K562 (cell line): ENCODE data around the gene PDZD2. TPM values are rescaled to one million over a fixed set of nuclear protein-coding genes. Genes with fewer than 3 reads are reported as not detected.

Source experiments
- ATAC-seq: fragments of 200-7000 bp; cut with Tn5 transposase; 3 replicates; pipeline ENCODE4 v1.9.1; 2020; ENCODE audit warnings: moderate library complexity
- BruUV-seq: library from RNA; stranded (reverse); fragments of 400-500 nt; replicated peaks from 2 replicates; lab custom pipeline; 2021; lab: Mats Ljungman, UMichigan
- CTCF ChIA-PET: fragments of 300-600 bp; formaldehyde crosslinking; extraction: SDS; loops from one replicate; lab custom pipeline; 2021; ENCODE audit warnings: low intra/inter-chr PET ratio; lab: Yijun Ruan, JAX
- POLR2A ChIA-PET: fragments of 300-600, 350-650 bp; sonication (Branson Sonifier 250); formaldehyde crosslinking; extraction: SDS; loops from one replicate; lab custom pipeline; 2021; ENCODE audit warnings: antibody characterized with exemption, inconsistent platforms; lab: Yijun Ruan, JAX
- DNase-seq, 4 experiments: peaks; one replicate each; pipeline versions ENCODE4 v3.0.0 to v3.0.0-alpha.2; 2011 to 2018; ENCODE audit warnings: low spot score in 3 of 4, mixed read lengths in 3 of 4; ENCODE audit errors: extremely low read depth in 1 of 4
- FAIRE-seq: peaks from 2 replicates; lab custom pipeline; 2011; peaks lifted over from hg19 to GRCh38; lab: Jason Lieb, UNC
- H2AFZ ChIP-seq: 2 replicates; pipeline ENCODE4 v1.6.0; 2011; ENCODE audit warnings: low read depth, low read length, control low read depth, inconsistent platforms
- H3K27ac ChIP-seq: fragments of 200-600 bp; 3 replicates; pipeline ENCODE4 v1.8.0; 2011; ENCODE audit warnings: low read depth, mild to moderate bottlenecking, control low read depth, inconsistent platforms, low read length, moderate library complexity, mixed read lengths; ENCODE audit errors: extremely low read depth
- H3K27me3 ChIP-seq, 2 experiments: fragments of 300-600 bp in 1 of 2; 2 replicates in 1 of 2; 3 replicates in 1 of 2; pipeline versions ENCODE4 v1.6.0 to v1.8.0; 2011; ENCODE audit warnings: inconsistent platforms in 2 of 2, low read length in 2 of 2, mild to moderate bottlenecking in 1 of 2, mixed read lengths in 1 of 2, moderate library complexity in 1 of 2; ENCODE audit not compliant: control insufficient read depth in 2 of 2, insufficient read depth in 2 of 2
- H3K36me3 ChIP-seq: fragments of 300-600 bp; 3 replicates; pipeline ENCODE4 v1.8.0; 2011; ENCODE audit warnings: mild to moderate bottlenecking, low read length, inconsistent platforms; ENCODE audit not compliant: control insufficient read depth, insufficient read depth
- H3K4me1 ChIP-seq, 2 experiments: fragments of 200-600 bp in 1 of 2; replicated peaks in 1 of 2; 2 replicates in 1 of 2; 3 replicates in 1 of 2; pipeline versions ENCODE4 v1.5.1 to v1.8.0; 2011; ENCODE audit warnings: inconsistent platforms in 2 of 2, low read length in 2 of 2, mild to moderate bottlenecking in 1 of 2, mixed read lengths in 1 of 2, moderate library complexity in 1 of 2; ENCODE audit not compliant: control insufficient read depth in 2 of 2, insufficient read depth in 2 of 2
- H3K4me2 ChIP-seq: 2 replicates; pipeline ENCODE4 v1.6.1; 2011; ENCODE audit warnings: low read length, control low read depth, inconsistent platforms, mixed read lengths; ENCODE audit not compliant: insufficient read depth
- H3K4me3 ChIP-seq: fragments of 200-600 bp; sonication (generic), shearing (Covaris generic); 2 replicates; pipeline ENCODE4 v1.5.1; 2016; ENCODE audit warnings: control low read depth, inconsistent platforms
- H3K79me2 ChIP-seq: fragments of 200-600 bp; 3 replicates; pipeline ENCODE4 v1.8.0; 2011; ENCODE audit warnings: low read length, inconsistent platforms; ENCODE audit not compliant: control insufficient read depth, insufficient read depth
- H3K9ac ChIP-seq, 2 experiments: 2 replicates each; pipeline versions ENCODE4 v1.6.0 to v1.6.1; 2011; ENCODE audit warnings: low read depth in 2 of 2, low read length in 2 of 2, control low read depth in 1 of 2, inconsistent platforms in 1 of 2, mild to moderate bottlenecking in 1 of 2, mixed read lengths in 1 of 2; ENCODE audit not compliant: insufficient read depth in 1 of 2
- H3K9me1 ChIP-seq: one replicate; pipeline ENCODE4 v1.6.0; 2011; ENCODE audit warnings: inconsistent platforms, mild to moderate bottlenecking, low read length, moderate library complexity; ENCODE audit not compliant: control insufficient read depth, insufficient read depth
- H3K9me3 ChIP-seq: replicated peaks from 2 replicates; pipeline ENCODE4 v1.5.1; 2011; ENCODE audit warnings: low read depth, low read length, inconsistent platforms; ENCODE audit not compliant: control insufficient read depth, insufficient read depth
- H4K20me1 ChIP-seq: replicated peaks from 2 replicates; pipeline ENCODE4 v1.6.1; 2011; ENCODE audit warnings: low read length, inconsistent platforms, mixed read lengths; ENCODE audit not compliant: control insufficient read depth, insufficient read depth
- BMI1 ChIP-seq: fragments of 150-350 bp; IDR thresholded peaks from 2 replicates; pipeline ENCODE4 v1.6.1; 2014; ENCODE audit warnings: low read length
- CCAR2 ChIP-seq: fragments of 200-400 bp; formaldehyde crosslinking; IDR thresholded peaks from 2 replicates; pipeline ENCODE4 v1.6.1; 2017; ENCODE audit warnings: mild to moderate bottlenecking, low read depth, low read length
- MECOM ChIP-seq: fragments of 250-450 bp; sonication (Bioruptor Pico); IDR thresholded peaks from 2 replicates; pipeline ENCODE4 v1.8.0; 2022; ENCODE audit warnings: inconsistent platforms
- MEF2D ChIP-seq: conservative IDR thresholded peaks from 2 replicates; pipeline ENCODE4 v1.6.1; 2016; ENCODE audit warnings: low read depth, missing genetic modification characterization, missing compliant biosample characterization
- PTRF ChIP-seq: fragments of 450-650 bp; IDR thresholded peaks from 2 replicates; pipeline ENCODE4 v1.6.1; 2016; ENCODE audit warnings: mild to moderate bottlenecking, missing genetic modification characterization, missing compliant biosample characterization
- RBM17 ChIP-seq: fragments of 200-400 bp; formaldehyde crosslinking; IDR thresholded peaks from 2 replicates; pipeline ENCODE4 v1.6.1; 2017; ENCODE audit warnings: low read depth, mild to moderate bottlenecking, low read length, borderline replicate concordance
- RFX1 ChIP-seq: fragments of 450-650 bp; IDR thresholded peaks from 2 replicates; pipeline ENCODE4 v1.6.1; 2016; ENCODE audit warnings: mild to moderate bottlenecking, moderate library complexity
- SREBF1 ChIP-seq: fragments of 150-350 bp; IDR thresholded peaks from 2 replicates; pipeline ENCODE4 v1.6.1; 2014; ENCODE audit warnings: antibody characterized with exemption, low read depth, low read length, borderline replicate concordance
- TAL1 ChIP-seq: fragments of 450-650 bp; IDR thresholded peaks from 2 replicates; pipeline ENCODE4 v1.6.1; 2016; ENCODE audit warnings: mild to moderate bottlenecking
- TEAD4 ChIP-seq, 2 experiments: sonication (generic) in 1 of 2; formaldehyde crosslinking in 1 of 2; IDR thresholded peaks; 2 replicates each; pipeline versions ENCODE4 v1.6.1 to v1.8.0; 2012 to 2022; ENCODE audit warnings: borderline replicate concordance in 1 of 2, inconsistent platforms in 1 of 2, low read length in 1 of 2, mild to moderate bottlenecking in 1 of 2, missing genetic modification reagents in 1 of 2
- XRCC5 ChIP-seq: fragments of 200-400 bp; formaldehyde crosslinking; IDR thresholded peaks from 2 replicates; pipeline ENCODE4 v1.6.1; 2017; ENCODE audit warnings: low read depth, mild to moderate bottlenecking, low read length
- ZKSCAN8 ChIP-seq: fragments of 200-800 bp; sonication (Bioruptor generic); IDR thresholded peaks from 2 replicates; pipeline ENCODE4 v1.6.1; 2016; ENCODE audit warnings: missing genetic modification characterization, missing compliant biosample characterization
- ZNF644 ChIP-seq: fragments of 200-800 bp; sonication (Bioruptor generic); IDR thresholded peaks from 2 replicates; pipeline ENCODE4 v1.6.1; 2016; ENCODE audit warnings: low read depth, missing genetic modification characterization, missing compliant biosample characterization
- WGBS: fragments of 100-300 bp; shearing (Covaris generic); methylation state at CpG from one replicate; pipeline ENCODE4 v1.1.6; 2016; ENCODE audit warnings: low coverage, mixed read lengths; ENCODE audit not compliant: insufficient coverage; ENCODE audit errors: missing lambda C conversion rate; 5-methylcytosine and 5-hydroxymethylcytosine counted together
- in situ Hi-C: fragments of 300-500 bp; cut with MboI; formaldehyde crosslinking; loops from 4 replicates; pipeline ENCODE4 v1.15.0; 2018; ENCODE audit warnings: inconsistent platforms, mixed read lengths
- intact Hi-C: fragments of 100-400 bp; cut with micrococcal nuclease; formaldehyde crosslinking; loops from 2 replicates; pipeline ENCODE4 v1.14.2; 2022
- polyA plus RNA-seq, 8 experiments: library from polyadenylated mRNA; depleted of rRNA in 4 of 8; stranded (reverse) in 5 of 8; unstranded in 3 of 8; fragments of >200 nt; fragmentation: Nextera tagmentation in 2 of 8; fragmentation: Illumina TruSeq in 1 of 8; extraction: Ambion mirVana in 2 of 8; extraction: Trizol in 1 of 8; gene quantifications; 2 replicates each; pipeline versions ENCODE4 v1.2.1 to v1.2.3, GENCODE V29; 2011 to 2014; ENCODE audit warnings: inconsistent platforms in 1 of 8, missing spikeins in 1 of 8
- total RNA-seq, 7 experiments: library from RNA; depleted of rRNA in 6 of 7; stranded (reverse); fragments of >200 nt in 6 of 7; fragmentation: Illumina TruSeq in 2 of 7; extraction: Trizol in 2 of 7; gene quantifications; 2 replicates each; pipeline versions ENCODE4 v1.2.1 to v1.2.3, GENCODE V29; 2011 to 2021; ENCODE audit warnings: low replicate concordance in 1 of 7
- TF ChIP-seq, protein P1 (sequence below), 2 experiments: fragments of 450-650 bp; conservative IDR thresholded peaks; 2 replicates each; pipeline ENCODE4 v1.6.1; 2017; ENCODE audit warnings: mild to moderate bottlenecking in 2 of 2, moderate library complexity in 2 of 2
- TF ChIP-seq, protein P2 (sequence below): sonication (generic); formaldehyde crosslinking; IDR thresholded peaks from 2 replicates; pipeline ENCODE4 v1.9.0; 2022; ENCODE audit warnings: mild to moderate bottlenecking, missing genetic modification reagents

Gene PDZD2
- total and polyA plus RNA-seq, 9 of the 15 experiments (the other 6 are each of a cell fraction or from before 2014, with no cell fraction given), result 0.02 to 0.08 (median 0.04) TPM; not detected in 6

DNA sequence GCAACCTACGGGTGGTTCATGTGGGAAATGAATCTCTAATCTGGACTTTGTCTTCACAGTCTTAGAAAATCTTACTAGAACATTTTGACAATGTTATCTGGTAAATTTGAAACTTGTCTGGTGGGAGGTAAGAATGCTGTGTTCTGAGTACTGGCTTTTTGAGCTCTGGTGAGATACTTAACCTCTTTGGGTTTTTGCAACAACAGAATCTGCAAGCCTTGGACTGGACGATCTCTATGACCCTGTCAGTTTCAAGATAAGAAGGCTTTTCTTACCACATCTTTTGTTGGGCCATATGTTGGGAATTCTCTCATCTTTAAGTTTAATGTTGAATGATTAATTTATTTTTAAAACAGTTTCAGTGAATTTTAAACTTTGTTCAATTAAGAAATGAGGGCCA lies 422.3 kb downstream of the PDZD2 start:
- no peak overlapping the region for H3K4me3 ChIP-seq
- no peaks in the 10 kb centered on the region for H3K9me1 ChIP-seq
- ChIA-PET CTCF (no interaction called here), POLR2A (interaction anchor here (0.6 to 0.7 kb wide), 2 partner anchors 307 to 728 kb away, joined by 4 read pairs; no protein-coding TSS in a partner anchor)
- WGBS, result 7% methylated on average over 2 of the region's 2 CpGs
- H2AFZ ChIP-seq, result no peak overlapping the region
- no peak overlapping the region for H3K27ac ChIP-seq
- no peak overlapping the region for H3K4me2 ChIP-seq
- H3K27me3 ChIP-seq, result peaks cover 8 to 35% of the 10 kb centered on the region in 2 experiments
- in situ Hi-C loops (no loop called here), intact Hi-C loops (no loop called here)
- H3K36me3 ChIP-seq, result no peaks in the 10 kb centered on the region
- BruUV-seq, result no TSS peak
- no peak for ATAC-seq
- no peak for FAIRE-seq
- TF ChIP-seq BMI1, result no peak
- no peak for TF ChIP-seq ZKSCAN8
- no peak for TF ChIP-seq RFX1
- no peak for TF ChIP-seq TAL1
- no peak for TF ChIP-seq TEAD4 (IDR thresholded peaks at IDR 0.05; ENCODE audit: low read length)
- no peak for TF ChIP-seq TEAD4 (CRISPR knock-in tag; IDR thresholded peaks at IDR 0.05; ENCODE audit: borderline replicate concordance)
- TF ChIP-seq, protein P1, sequence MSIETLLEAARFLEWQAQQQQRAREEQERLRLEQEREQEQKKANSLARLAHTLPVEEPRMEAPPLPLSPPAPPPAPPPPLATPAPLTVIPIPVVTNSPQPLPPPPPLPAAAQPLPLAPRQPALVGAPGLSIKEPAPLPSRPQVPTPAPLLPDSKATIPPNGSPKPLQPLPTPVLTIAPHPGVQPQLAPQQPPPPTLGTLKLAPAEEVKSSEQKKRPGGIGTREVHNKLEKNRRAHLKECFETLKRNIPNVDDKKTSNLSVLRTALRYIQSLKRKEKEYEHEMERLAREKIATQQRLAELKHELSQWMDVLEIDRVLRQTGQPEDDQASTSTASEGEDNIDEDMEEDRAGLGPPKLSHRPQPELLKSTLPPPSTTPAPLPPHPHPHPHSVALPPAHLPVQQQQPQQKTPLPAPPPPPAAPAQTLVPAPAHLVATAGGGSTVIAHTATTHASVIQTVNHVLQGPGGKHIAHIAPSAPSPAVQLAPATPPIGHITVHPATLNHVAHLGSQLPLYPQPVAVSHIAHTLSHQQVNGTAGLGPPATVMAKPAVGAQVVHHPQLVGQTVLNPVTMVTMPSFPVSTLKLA (conservative IDR thresholded peaks at IDR 0.05), result no peak
- no peak for TF ChIP-seq CCAR2
- TF ChIP-seq MEF2D (tag), result no peak
- no peak for TF ChIP-seq RBM17
- no peak for TF ChIP-seq ZNF644 (tag)
- TF ChIP-seq SREBF1, result no peak
- TF ChIP-seq MECOM, result no peak
- no peak for TF ChIP-seq XRCC5
- no peak for TF ChIP-seq PTRF (tag)
- TF ChIP-seq, protein P2, sequence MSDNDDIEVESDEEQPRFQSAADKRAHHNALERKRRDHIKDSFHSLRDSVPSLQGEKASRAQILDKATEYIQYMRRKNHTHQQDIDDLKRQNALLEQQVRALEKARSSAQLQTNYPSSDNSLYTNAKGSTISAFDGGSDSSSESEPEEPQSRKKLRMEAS (CRISPR knock-in tag), result no peak
- H3K4me1 ChIP-seq, result no peaks in the 10 kb centered on the region
- DNase-seq, result no peak
- no peaks in the 10 kb centered on the region for H4K20me1 ChIP-seq
- no peaks in the 10 kb centered on the region for H3K79me2 ChIP-seq
- H3K9me3 ChIP-seq, result no peaks in the 10 kb centered on the region
- no peak overlapping the region for H3K9ac ChIP-seq
